OCI-LY3 (cell line): Measurements from ENCODE around the gene FYB1.
"Not testable (repeated sequence)": the region's sequence is repeated elsewhere in the genome, so short reads cannot be mapped to it uniquely, and the experiment has no call there.

Experiments
- H2AFZ ChIP-seq: fragments of 200-600, 300-600 bp; shearing (Covaris generic); 2 replicates; pipeline ENCODE4 v1.6.0; 2014; ENCODE audit warnings: antibody characterized with exemption, low read depth, low read length
- H3K27ac ChIP-seq: fragments of 200-600, 300-600 bp; sonication (generic); 2 replicates; pipeline ENCODE4 v1.5.1; 2014; ENCODE audit warnings: mild to moderate bottlenecking, low read length, moderate library complexity, mixed read lengths
- H3K27me3 ChIP-seq: fragments of 200-600, 300-600 bp; sonication (generic); 2 replicates; pipeline ENCODE4 v1.6.1; 2014; ENCODE audit warnings: low read depth, low read length, mixed read lengths
- H3K36me3 ChIP-seq: fragments of 200-600, 300-600 bp; sonication (generic); replicated peaks from 2 replicates; pipeline ENCODE3; 2014; ENCODE audit warnings: low read depth, low read length, mixed read lengths
- H3K4me1 ChIP-seq: fragments of 300-600, 200-600 bp; sonication (generic); 2 replicates; pipeline ENCODE4 v1.6.1; 2014; ENCODE audit warnings: low read length, mixed read lengths
- H3K4me2 ChIP-seq: fragments of 200-600, 300-600 bp; sonication (generic); 2 replicates; pipeline ENCODE4 v1.6.1; 2014; ENCODE audit warnings: low read length, mixed read lengths
- H3K4me3 ChIP-seq: fragments of 300-600, 200-600 bp; sonication (generic); 2 replicates; pipeline ENCODE4 v1.5.1; 2014; ENCODE audit warnings: antibody characterized with exemption, mild to moderate bottlenecking, low read length, moderate library complexity
- H3K79me2 ChIP-seq: fragments of 300-600, 200-600 bp; shearing (Covaris generic); 2 replicates; pipeline ENCODE4 v1.6.1; 2014; ENCODE audit warnings: mild to moderate bottlenecking, low read length, mixed read lengths
- H3K9ac ChIP-seq: fragments of 300-600, 200-600 bp; shearing (Covaris generic); 2 replicates; pipeline ENCODE4 v1.6.0; 2014; ENCODE audit warnings: mild to moderate bottlenecking, low read length, moderate library complexity
- H3K9me3 ChIP-seq: fragments of 200-600, 300-600 bp; shearing (Covaris generic); 2 replicates; pipeline ENCODE4 v1.6.1; 2014; ENCODE audit warnings: low read length, mixed read lengths; ENCODE audit not compliant: insufficient read depth
- H4K20me1 ChIP-seq: fragments of 200-600, 300-600 bp; sonication (generic); 2 replicates; pipeline ENCODE4 v1.6.1; 2016; ENCODE audit warnings: low read length, mixed read lengths; ENCODE audit not compliant: insufficient read depth
- CTCF ChIP-seq: fragments of 200-600, 300-600 bp; sonication (generic); IDR thresholded peaks from 2 replicates; pipeline ENCODE4 v1.5.1; 2014; ENCODE audit warnings: antibody characterized with exemption, low read length, low read depth
- EZH2phosphoT487 ChIP-seq: fragments of 200-600 bp; shearing (Covaris generic); IDR thresholded peaks from 2 replicates; pipeline ENCODE4 v1.6.1; 2018; ENCODE audit warnings: antibody characterized with exemption, mixed run types, low read depth

Gene FYB1

DNA sequence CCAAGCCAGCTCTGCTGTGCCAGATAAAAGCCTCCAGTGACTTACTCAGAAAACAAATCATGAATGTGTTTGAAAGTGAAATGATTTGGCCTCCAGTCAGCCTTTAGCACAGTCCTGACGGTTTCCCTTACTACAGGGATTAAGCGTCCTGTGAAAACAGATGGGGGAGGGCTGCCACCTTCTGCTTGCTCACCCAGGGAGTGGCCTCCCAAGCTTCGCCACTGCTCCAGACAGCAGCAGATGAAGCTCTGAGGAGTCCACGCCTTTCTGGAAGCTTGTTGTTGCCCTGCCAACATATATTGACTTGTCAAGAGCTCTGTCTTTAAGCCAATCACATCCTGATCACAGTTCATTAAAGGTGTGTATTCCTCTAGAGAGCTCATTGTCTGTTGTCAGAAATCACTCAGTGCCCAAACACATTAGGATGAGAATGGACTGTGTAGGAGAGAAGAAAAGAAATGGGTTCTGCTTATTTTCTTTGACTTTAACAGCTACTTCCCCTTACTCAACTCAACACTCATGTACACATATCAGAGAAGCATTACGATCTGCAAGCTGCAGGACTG lies 4.9 kb upstream of the FYB1 start:
- Histone ChIP-seq H3K9ac (no peak overlapping the region), H3K27ac (no peak overlapping the region), H3K4me3 (no peak overlapping the region), H3K79me2 (no peaks in the 10 kb centered on the region), H3K4me1 (no peaks in the 10 kb centered on the region), H3K36me3 (no peaks in the 10 kb centered on the region), H3K9me3 (no peaks in the 10 kb centered on the region), H4K20me1 (no peaks in the 10 kb centered on the region), H3K4me2 (no peak overlapping the region), H2AFZ (no peak overlapping the region), H3K27me3 (no peaks in the 10 kb centered on the region)
- TF ChIP-seq CTCF: no peak
- TF ChIP-seq EZH2phosphoT487: no peak

- Histone ChIP-seq H3K79me2 (no peaks in the 10 kb centered on the region), H3K9ac (no peak overlapping the region), H3K4me1 (no peaks in the 10 kb centered on the region), H3K27me3 (no peaks in the 10 kb centered on the region), H3K36me3 (no peaks in the 10 kb centered on the region), H3K4me2 (no peak overlapping the region), H4K20me1 (no peaks in the 10 kb centered on the region), H3K27ac (no peak overlapping the region), H2AFZ (no peak overlapping the region), H3K9me3 (no peaks in the 10 kb centered on the region), H3K4me3 (no peak overlapping the region)
- TF ChIP-seq CTCF (no peak), EZH2phosphoT487 (no peak)
Measured at GRCh38 chr5:39223565-39224156, 4.3 kb upstream of the FYB1 start.

DNA sequence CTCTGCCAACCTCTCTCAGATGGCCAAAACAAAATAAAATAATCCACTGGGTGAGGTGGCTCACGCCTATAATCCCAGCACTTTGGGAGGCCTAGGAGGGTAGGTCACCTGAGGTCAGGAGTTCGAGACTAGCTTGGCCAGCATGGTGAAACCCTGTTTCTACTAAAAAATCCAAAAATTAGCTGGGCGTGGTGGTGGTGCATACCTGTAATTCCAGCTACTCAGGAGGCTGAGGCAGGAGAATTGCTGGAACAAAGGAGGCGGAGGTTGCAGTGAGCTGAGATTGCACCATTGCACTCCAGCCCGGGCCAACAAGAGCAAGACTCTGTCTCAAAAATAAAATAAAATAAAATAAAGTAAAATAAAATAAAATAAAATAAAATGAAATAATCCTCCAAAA lies 2.3 kb upstream of the FYB1 start:
- H3K9ac ChIP-seq, H3K27ac ChIP-seq, H3K79me2 ChIP-seq, H3K9me3 ChIP-seq, H2AFZ ChIP-seq, H3K36me3 ChIP-seq, H3K27me3 ChIP-seq, H3K4me1 ChIP-seq, H4K20me1 ChIP-seq, H3K4me2 ChIP-seq, H3K4me3 ChIP-seq: not testable (repeated sequence)

DNA sequence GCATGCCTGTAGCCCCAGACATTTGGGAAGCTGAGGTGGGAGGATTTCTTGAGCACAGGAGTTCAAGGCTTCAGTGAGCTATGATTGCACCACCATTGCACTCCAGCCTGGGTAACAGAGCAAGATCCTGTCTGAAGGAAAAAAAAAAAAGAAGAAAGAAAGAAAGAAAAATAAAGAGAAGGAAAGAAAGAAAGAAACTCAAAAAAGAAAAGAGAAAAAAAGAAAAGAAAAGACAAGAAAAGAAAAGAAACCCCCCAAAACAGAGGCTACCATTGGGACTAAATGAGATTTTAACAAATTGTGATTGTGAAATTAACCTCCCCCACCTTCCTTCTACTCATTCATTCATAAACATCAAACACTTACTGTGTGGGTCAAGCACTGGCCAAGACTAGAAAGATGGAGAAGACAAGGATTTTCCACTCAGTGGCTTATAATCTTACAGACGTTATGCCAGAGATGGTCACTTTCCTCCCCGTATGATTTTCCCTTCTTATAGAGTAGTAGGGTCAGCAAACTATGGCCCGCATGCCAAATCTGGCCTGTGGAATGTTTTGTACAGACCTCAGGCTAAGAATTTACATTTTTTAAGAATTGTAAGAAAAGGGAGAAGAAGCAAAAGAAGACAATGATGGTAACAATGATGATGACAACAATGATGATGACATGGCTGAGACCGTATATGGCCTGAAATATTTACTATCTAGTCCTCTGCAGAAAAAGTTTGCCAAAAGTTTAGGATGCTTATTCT lies 1.1 kb upstream of the FYB1 start:
- Histone ChIP-seq H3K27me3 (no peaks in the 10 kb centered on the region), H3K4me2 (no peak overlapping the region), H3K36me3 (no peaks in the 10 kb centered on the region), H4K20me1 (no peaks in the 10 kb centered on the region), H3K9ac (no peak overlapping the region), H2AFZ (no peak overlapping the region), H3K79me2 (no peaks in the 10 kb centered on the region), H3K4me1 (no peaks in the 10 kb centered on the region), H3K27ac (no peak overlapping the region), H3K4me3 (no peak overlapping the region), H3K9me3 (no peaks in the 10 kb centered on the region)
- TF ChIP-seq EZH2phosphoT487 (no peak), CTCF (no peak)
